GM12873 (cell line): Measurements from ENCODE around the gene LARP4B.

Source experiments
- CTCF ChIP-seq: IDR thresholded peaks from 2 replicates; pipeline ENCODE4 v1.5.1; 2012; ENCODE audit warnings: low read depth, mild to moderate bottlenecking, moderate library complexity, low read length, control low read depth; ENCODE audit not compliant: insufficient read depth; ENCODE audit errors: missing control alignments

LARP4B gene

GRCh38 chr10:866577-866941 is 64.9 kb downstream of the LARP4B start:
- TF ChIP-seq CTCF: no peak

GRCh38 chr10:865924-866576 is 65.5 kb downstream of the LARP4B start:
- no peak for TF ChIP-seq CTCF

GRCh38 chr10:865257-865656 is 66.2 kb downstream of the LARP4B start:
- no peak for TF ChIP-seq CTCF

GRCh38 chr10:860519-860918 is 71.0 kb downstream of the LARP4B start:
- no peak for TF ChIP-seq CTCF

- no peak for TF ChIP-seq CTCF
Observed at GRCh38 chr10:856416-857157, 74.9 kb downstream of the LARP4B start.

- no peak for TF ChIP-seq CTCF
Observed at GRCh38 chr10:855671-856070, 75.8 kb downstream of the LARP4B start.

- TF ChIP-seq CTCF: no peak
Observed at GRCh38 chr10:855079-855478, 76.4 kb downstream of the LARP4B start.
